Chondrocyte (in vitro differentiated cells): ENCODE data around the gene PTPRE. TPM values are rescaled to one million over a fixed set of nuclear protein-coding genes. Genes with fewer than 3 reads are reported as not detected.

Experiments
- DNase-seq: peaks from one replicate; pipeline ENCODE4 v3.0.0; 2021; ENCODE audit warnings: mixed read lengths, low spot score
- H3K27ac Mint-ChIP-seq: one replicate; pipeline ENCODE4 v1.8.0; 2021; ENCODE audit warnings: mild to moderate bottlenecking, moderate library complexity, mixed read lengths; ENCODE audit not compliant: unreplicated experiment
- H3K27me3 Mint-ChIP-seq: 2 replicates; pipeline ENCODE4 v1.8.0; 2021; ENCODE audit warnings: low read depth, mixed read lengths
- H3K36me3 Mint-ChIP-seq: 2 replicates; pipeline ENCODE4 v1.8.0; 2021; ENCODE audit warnings: low read depth, mixed read lengths
- H3K4me1 Mint-ChIP-seq: 2 replicates; pipeline ENCODE4 v1.8.0; 2021; ENCODE audit warnings: low read depth, mild to moderate bottlenecking, mixed read lengths
- H3K4me3 Mint-ChIP-seq: one replicate; pipeline ENCODE4 v1.8.0; 2021; ENCODE audit warnings: mild to moderate bottlenecking, moderate library complexity, mixed read lengths; ENCODE audit not compliant: unreplicated experiment
- H3K9me3 Mint-ChIP-seq: 2 replicates; pipeline ENCODE4 v1.8.0; 2021; ENCODE audit warnings: low read depth, mixed read lengths
- CTCF ChIP-seq: fragments of 200-600 bp; sonication (generic); IDR thresholded peaks from 2 replicates; pipeline ENCODE4 v1.5.0; 2021; ENCODE audit warnings: antibody characterized with exemption, mild to moderate bottlenecking, moderate library complexity
- total RNA-seq: library from RNA; stranded (reverse); gene quantifications from 3 replicates; pipeline ENCODE4 v1.2.1, GENCODE V29; 2021

The PTPRE gene
- total RNA-seq, 1 donor from 2014 or later: 6.2 TPM

GRCh38 chr10:128051548-128051947, 144.6 kb downstream of the PTPRE start:
- no peaks in the 10 kb centered on the region for H3K36me3 Mint-ChIP-seq
- peaks cover 15% of the 10 kb centered on the region for H3K4me1 Mint-ChIP-seq
- DNase-seq: peak; percentile 24
- no peak overlapping the region for H3K27ac Mint-ChIP-seq
- H3K27me3 Mint-ChIP-seq: no peaks in the 10 kb centered on the region
- no peak overlapping the region for H3K4me3 Mint-ChIP-seq
- no peaks in the 10 kb centered on the region for H3K9me3 Mint-ChIP-seq
- no peak for TF ChIP-seq CTCF

DNA sequence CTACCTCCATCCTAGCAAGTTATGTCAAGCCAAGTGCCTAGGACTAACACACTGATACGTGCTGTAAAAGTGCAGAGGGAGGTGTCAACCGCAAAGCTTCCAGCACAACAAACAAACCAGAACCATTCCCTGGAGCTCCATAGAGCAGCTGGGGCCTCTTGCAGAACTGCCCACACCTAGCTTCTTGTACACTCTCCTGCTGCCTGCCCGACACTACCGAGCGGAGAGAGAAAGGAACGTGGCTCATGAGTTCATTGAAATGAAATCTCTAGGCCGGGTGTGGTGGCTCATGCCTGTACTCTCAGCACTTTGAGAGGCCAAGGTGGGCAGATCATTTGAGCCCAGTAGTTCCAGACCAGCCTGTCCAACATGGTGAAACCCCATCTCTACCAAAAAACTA, 145.8 kb downstream of the PTPRE start:
- TF ChIP-seq CTCF: no peak
- peak; percentile 38 for DNase-seq
- Mint-ChIP-seq H3K9me3 (no peaks in the 10 kb centered on the region), H3K27me3 (no peaks in the 10 kb centered on the region), H3K4me3 (no peak overlapping the region), H3K4me1 (peaks cover 10% of the 10 kb centered on the region), H3K36me3 (no peaks in the 10 kb centered on the region), H3K27ac (no peak overlapping the region)

- no peak for TF ChIP-seq CTCF
- Mint-ChIP-seq H3K27ac (no peak overlapping the region), H3K9me3 (no peaks in the 10 kb centered on the region), H3K36me3 (no peaks in the 10 kb centered on the region), H3K4me1 (peaks cover 3% of the 10 kb centered on the region), H3K4me3 (no peak overlapping the region), H3K27me3 (no peaks in the 10 kb centered on the region)
- peak; percentile 25 for DNase-seq
Observed at GRCh38 chr10:128053356-128053755, 146.5 kb downstream of the PTPRE start.

- Mint-ChIP-seq H3K4me3 (no peak overlapping the region), H3K36me3 (no peaks in the 10 kb centered on the region), H3K4me1 (peaks cover 4% of the 10 kb centered on the region), H3K27me3 (no peaks in the 10 kb centered on the region), H3K9me3 (no peaks in the 10 kb centered on the region), H3K27ac (no peak overlapping the region)
- TF ChIP-seq CTCF: no peak
- DNase-seq: peak; percentile 58
Observed at GRCh38 chr10:128054163-128054970, 147.5 kb downstream of the PTPRE start.

DNA sequence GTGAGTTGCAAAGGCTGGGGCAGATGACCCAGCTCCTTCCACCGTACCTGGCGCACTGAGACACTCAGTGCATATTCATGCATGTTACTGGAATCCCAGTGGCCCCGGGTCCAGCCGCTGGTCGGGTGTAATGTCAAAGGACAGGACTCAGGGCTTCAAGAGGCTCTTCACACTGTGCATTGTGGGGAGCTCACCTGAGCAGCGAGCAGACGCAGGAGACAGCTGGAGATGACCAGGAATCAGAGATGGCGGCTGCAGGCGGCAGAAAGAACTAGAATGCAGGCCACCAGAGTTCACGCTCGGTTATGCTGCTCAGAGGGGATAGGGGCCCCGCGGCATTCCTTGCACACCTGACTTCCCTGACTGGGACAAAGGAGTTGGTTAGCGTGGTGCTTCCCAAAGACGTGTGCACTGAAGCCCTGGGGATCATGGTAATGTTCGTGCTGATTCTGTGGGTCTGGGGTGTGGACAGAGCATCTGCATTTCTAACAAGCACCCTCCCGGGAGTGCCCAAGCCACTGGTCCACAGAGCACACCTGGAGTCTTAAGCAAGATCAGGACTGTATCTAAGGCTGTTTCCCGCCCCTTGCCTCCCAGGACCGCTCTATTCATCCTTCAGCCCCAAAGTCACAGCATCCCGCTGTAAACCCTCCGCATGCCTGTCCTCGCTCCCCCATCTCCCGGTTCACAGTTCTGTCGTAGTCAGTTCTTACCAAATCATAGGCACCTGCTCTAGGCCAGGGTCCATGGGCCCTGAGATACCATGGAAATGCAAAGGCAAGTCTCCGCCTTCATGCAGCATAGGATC, 148.4 kb downstream of the PTPRE start:
- Mint-ChIP-seq H3K27ac (no peak overlapping the region), H3K4me1 (peaks cover 8% of the 10 kb centered on the region), H3K4me3 (no peak overlapping the region), H3K27me3 (no peaks in the 10 kb centered on the region), H3K36me3 (no peaks in the 10 kb centered on the region), H3K9me3 (no peaks in the 10 kb centered on the region)
- no peak for TF ChIP-seq CTCF
- DNase-seq: peak; percentile 65
